HG02885 (cell line): Measurements from ENCODE around the gene KCNE1.
"Not testable (repeated sequence)": the region's sequence is repeated elsewhere in the genome, so short reads cannot be mapped to it uniquely, and the experiment has no call there.

ENCODE experiments used
- ATAC-seq: cut with Tn5 transposase; IDR thresholded peaks from one replicate; pipeline ENCODE4 v1.9.1; 2021; ENCODE audit warnings: mild to moderate bottlenecking; ENCODE audit not compliant: unreplicated experiment, poor library complexity

Gene KCNE1

DNA sequence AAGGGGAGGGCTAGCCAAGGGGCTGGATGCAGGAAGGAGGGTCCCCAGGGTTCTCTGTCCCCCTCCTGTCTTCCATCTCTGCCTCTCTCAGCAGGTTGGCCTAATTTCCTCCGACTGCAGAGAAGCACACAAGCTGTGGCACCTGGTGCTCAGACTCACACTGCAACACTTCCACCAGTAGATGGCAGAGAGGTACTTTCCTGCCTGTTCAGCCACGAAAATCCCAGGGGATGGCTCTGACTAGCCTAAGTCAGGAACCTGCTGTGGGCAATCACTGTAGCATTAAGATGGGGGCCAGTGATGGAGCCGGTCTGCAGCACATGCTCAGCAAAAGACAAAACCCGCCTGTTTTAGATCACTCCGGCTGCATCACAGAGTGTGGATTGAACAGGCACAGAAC is 82.3 kb downstream of the KCNE1 start:
- ATAC-seq: not testable (repeated sequence)

DNA sequence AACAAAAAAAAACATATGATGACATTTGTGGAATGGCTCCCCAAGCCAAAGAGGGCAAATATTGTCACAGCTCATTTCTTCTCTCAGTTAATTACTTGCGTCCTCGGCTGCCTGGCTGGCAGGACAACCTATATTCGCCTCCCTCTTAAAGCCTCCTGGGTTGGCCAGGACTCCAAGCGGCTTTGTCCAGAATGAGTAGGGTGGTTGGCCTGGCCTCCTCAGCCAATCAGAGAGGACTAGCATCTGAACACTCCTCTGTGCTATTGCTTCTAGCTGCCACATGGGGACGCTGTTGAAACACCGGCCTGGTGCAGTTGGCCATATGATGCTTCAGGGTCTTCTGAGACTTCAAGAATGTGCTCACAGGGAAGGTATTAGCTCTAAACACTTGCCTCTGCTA is 83.6 kb downstream of the KCNE1 start:
- not testable (repeated sequence) for ATAC-seq

DNA sequence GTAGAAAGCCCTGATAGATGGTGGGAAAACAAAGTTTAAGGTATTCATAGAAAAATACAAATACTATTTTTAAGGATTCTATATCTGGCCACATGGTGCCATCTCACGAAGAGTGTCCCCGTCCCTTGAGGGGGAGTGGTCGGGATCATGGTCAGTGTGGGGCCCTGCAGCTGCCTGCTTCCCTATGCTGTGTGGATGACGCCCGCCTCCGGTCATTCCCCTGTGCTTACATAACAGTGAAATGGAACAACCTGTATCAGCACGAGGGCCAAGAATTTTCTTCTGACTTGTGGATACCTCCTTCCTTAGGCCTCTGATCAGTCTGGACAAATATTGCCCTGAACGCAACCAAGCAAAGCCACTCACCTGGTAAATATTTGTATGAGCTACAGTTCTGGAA is 84.7 kb downstream of the KCNE1 start:
- not testable (repeated sequence) for ATAC-seq

DNA sequence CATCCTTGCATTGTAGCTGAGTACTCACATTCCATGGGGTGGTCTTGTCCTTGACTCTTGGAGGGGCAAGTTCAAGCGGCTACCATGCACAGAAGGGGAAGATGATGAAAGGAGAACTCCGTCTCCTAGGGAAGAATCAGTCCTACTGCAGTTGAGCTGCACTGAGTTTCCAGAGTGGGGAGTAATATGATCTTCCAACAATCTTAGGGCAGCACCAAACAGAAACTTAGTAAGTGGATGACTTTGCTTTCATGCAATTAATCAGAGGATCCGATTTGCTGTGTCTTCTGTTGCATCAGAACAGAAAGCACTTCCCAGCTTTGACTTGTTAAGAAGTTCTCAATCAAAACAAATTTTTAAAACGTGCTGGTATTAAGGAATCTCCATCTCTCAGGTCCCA is 88.2 kb downstream of the KCNE1 start, which contains the start of gene SMIM34:
Gene SMIM34 (minus strand): TSS at position 147 of the 400 bp plus-strand sequence. CDS start 112 bp downstream, at position 35.
- not testable (repeated sequence) for ATAC-seq

DNA sequence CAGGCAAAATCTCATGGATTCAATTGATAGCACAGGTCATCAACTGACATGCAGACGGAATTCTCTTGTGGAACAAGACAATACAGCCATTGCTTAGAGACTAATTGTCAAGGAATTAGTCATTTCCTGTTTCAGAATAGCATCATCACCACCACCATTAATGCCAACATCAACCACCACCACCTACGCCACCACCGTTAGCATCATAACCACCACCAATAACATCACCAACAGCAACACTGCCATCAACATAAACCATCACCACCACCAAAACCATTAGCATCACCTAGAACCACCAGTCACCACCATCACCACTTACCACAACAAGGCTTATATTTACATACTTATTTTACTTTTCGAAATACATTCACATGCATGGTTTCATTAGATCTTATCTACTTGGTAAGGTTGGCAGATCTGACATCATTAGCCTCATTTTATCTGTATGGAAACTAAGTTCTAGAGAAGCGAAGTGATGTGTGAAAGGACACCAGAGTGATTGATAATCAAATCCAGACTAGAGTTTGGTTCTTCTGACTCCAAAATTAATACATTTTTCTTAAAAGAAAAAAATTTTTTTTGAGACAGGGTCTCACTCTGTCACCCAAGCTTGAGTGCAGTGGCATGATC is 94.4 kb downstream of the KCNE1 start:
- not testable (repeated sequence) for ATAC-seq

DNA sequence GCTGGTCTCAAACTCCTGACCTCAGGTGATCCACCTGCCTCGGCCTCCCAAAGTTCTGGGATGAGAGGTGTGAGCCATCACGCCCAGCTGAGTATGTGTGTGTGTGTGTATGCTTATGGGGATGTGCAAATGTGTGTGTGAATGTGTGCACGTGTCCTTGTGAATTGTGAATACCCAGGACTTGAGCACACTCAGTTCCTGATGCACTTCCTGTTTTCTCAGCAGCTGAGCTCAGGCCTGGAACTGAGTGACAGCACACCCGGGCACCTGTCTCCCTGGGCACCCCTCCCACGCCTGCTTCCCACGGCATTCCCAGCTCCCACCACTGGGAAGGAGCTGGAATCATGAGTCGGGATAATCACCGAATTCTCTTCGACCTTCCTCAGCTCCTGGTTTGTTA is 104.7 kb downstream of the KCNE1 start:
- not testable (repeated sequence) for ATAC-seq

DNA sequence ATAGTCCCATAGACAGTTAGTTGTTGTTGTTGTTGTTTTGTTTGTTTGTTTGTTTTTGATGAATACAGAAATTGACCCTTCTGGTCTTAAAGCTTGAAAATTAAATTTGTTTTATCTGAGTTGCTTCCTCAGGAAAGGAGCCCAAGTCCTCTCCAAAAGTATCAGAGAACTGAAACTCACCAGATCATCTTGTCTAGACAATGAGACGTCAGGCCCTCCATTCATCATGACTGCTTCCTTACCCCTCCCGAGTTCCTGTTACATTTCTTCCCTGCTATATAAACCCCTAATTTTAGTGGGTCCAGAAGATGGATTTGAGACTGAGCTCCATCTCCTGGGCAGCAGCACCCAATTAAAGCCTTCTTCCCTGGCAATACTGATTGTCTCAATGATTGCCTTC is 105.3 kb downstream of the KCNE1 start:
- not testable (repeated sequence) for ATAC-seq

DNA sequence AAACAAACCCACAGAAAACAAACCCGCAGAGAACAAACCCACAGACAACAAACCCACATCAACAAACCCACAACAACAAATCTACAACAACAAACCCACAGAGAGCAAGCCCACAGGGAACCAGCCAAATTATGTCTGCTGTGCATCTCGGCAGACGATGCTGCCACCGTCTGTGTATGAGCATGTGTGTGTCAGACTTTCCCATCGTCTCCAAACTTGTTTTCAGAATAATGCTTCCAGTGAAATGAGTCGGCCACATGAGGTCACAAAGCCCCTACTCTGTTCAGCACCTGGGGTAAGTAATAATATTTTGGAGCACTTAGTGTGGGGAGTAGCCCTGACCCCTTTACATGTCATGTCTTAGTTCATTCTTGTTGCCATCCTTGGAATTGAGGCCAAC is 105.9 kb downstream of the KCNE1 start:
- not testable (repeated sequence) for ATAC-seq

DNA sequence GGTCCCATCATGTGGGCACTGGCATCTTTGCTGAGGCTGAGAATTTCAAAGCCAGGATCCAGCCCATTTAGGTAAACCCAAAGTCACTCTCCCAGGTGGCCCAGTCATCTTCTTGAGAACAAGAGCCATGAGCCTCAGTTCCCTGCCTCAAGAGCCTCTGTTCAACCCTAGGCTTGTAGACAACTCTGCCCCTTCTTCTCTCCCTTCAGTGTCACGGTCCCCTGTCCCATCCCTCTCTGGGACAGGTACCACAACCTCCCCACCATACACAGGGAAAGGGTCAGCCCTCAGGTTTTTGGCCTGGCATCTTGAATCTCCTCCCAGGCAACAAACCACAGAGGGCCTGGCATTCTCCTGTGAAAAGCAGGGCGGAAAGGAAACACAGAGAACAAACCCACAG is 106.3 kb downstream of the KCNE1 start:
- ATAC-seq: not testable (repeated sequence)

DNA sequence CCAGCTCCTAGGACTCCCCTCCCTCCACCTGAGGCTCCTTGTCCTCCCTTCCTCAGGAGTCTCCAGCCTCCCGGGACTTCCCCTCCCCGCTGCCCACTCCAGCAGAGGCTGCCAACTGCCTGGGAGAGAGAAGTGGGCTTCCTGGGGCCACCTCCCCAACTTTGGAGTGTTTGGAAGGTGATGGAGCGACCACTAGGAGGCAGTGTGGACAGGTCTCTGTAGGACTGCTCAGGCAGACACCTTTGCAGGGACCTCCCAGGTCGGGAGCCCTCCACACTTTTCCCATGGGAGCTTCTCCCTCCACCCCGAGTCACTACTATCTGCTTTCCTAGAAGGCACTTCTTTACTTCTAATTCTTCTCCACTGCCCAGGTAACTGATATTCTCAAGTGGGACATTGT is 107.3 kb downstream of the KCNE1 start:
- not testable (repeated sequence) for ATAC-seq

DNA sequence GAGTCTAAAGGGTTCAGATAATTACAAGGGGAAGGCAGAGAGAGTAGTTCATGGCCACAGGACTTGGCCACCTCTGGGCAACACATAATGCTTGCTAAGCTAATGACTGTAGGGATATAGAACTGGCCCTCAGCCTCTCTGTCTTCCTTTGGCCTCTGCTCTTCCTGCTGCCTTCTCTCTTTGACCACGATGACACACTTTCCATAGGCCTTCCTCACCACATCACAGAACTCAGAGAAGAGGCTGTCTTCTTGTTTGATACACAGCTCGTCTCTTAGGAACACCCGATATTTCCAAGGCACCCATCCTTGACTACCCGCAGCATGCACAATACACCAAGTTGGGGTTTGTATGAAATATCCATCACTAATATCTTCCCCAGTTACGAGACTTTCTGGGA is 111.5 kb downstream of the KCNE1 start:
- ATAC-seq: not testable (repeated sequence)
